Pancreas (tissue), 10 donors: ENCODE measurements around the gene ADGRE2. TPM values are rescaled to one million over a fixed set of nuclear protein-coding genes. Genes with fewer than 3 reads are reported as not detected.

ENCODE experiments used
- ATAC-seq, 4 donors: fragments of 200-7000 bp; cut with Tn5 transposase; one replicate each; pipeline versions ENCODE4 v1.8.0 to v1.9.1; 2020; ENCODE audit warnings: mild to moderate bottlenecking in 4 of 4, moderate library complexity in 4 of 4
- DNase-seq, 6 donors: peaks; one replicate each; pipeline ENCODE4 v3.0.0-alpha.2; 2020
- FAIRE-seq: peaks from 2 replicates; lab custom pipeline; 2012; peaks lifted over from hg19 to GRCh38; lab: Jason Lieb, UNC
- H3K27ac ChIP-seq, 4 donors: fragments of 200-600 bp; sonication (generic); 1 replicate in 3 of 4; 2 replicates in 1 of 4; pipeline versions ENCODE4 v1.5.0 to v1.8.0; 2020
- H3K27me3 ChIP-seq, 4 donors: fragments of 200-600 bp; one replicate each; pipeline ENCODE4 v1.8.0; 2021
- H3K36me3 ChIP-seq, 3 donors: fragments of 200-600 bp; sonication (generic) in 1 of 3; one replicate each; pipeline versions ENCODE4 v1.5.0 to v1.8.0; 2020 to 2021
- H3K4me1 ChIP-seq, 3 donors: fragments of 200-600 bp; one replicate each; pipeline ENCODE4 v1.8.0; 2021
- H3K4me3 ChIP-seq, 4 donors: fragments of 200-600 bp; sonication (generic) in 2 of 4; one replicate each; pipeline versions ENCODE4 v1.5.0 to v1.8.0; 2020 to 2021
- H3K9me3 ChIP-seq, 4 donors: fragments of 200-600 bp; one replicate each; pipeline ENCODE4 v1.8.0; 2021
- WGBS, 2 donors: extraction: QIAGEN DNeasy Blood & Tissue Kit; methylation state at CpG; one replicate each; pipeline ENCODE4 v1.1.7; 2013; 5-methylcytosine and 5-hydroxymethylcytosine counted together
- intact Hi-C, 3 donors: fragments of 100-400 bp; cut with DNase I; formaldehyde crosslinking; loops; one replicate each; pipeline versions ENCODE4 v1.11.1 to v1.14.2; 2022
- polyA plus RNA-seq, 2 donors: library from polyadenylated mRNA; stranded (reverse); fragments of 200-250 nt; gene quantifications; one replicate each; pipeline ENCODE4 v1.2.3, GENCODE V29; 2013
- total RNA-seq, 6 donors: library from RNA; stranded (reverse); fragmentation: NEBNext Ultra II Directional in 4 of 6; extraction: Animal tissue kit (Norgen Biotek cat#: 25700) in 4 of 6; gene quantifications; one replicate each; pipeline versions ENCODE4 v1.2.1 to v1.2.4, GENCODE V29; 2021 to 2023
- TF ChIP-seq, protein P1 (sequence below), 4 donors: fragments of 200-600 bp; sonication (generic) in 3 of 4; IDR thresholded peaks; one replicate each; pipeline versions ENCODE4 v1.5.0 to v1.8.0; 2021; ENCODE audit warnings: antibody characterized with exemption in 4 of 4
- donor health status: healthy with polysubstance abuse.
- donor health status: DM: no; HTN: no; CAD: no; lungs with moderate emphysema.
- donor health status: DM: no; HTN: no; CAD: no.
- donor health status: control.
- donor health status: control.
- donor health status: Bipolar disorder and iron deficiency.
- donor health status: DM: yes; HTN: yes; CAD: no.
- donor health status: DM: no; HTN: no; CAD: no.
- donor health status: DM: no; HTN: no; CAD: no.
- donor health status: DM: yes; HTN: yes; CAD: no.

Gene ADGRE2
- total and polyA plus RNA-seq, 8 donors = 0.31 to 4.5 (median 0.70) TPM

GRCh38 chr19:14715841-14716240 is 62.5 kb downstream of the ADGRE2 start:
- ATAC-seq (no peak), FAIRE-seq (no peak), DNase-seq (no peak)
- intact Hi-C loops = no loop called here
- TF ChIP-seq, protein P1, sequence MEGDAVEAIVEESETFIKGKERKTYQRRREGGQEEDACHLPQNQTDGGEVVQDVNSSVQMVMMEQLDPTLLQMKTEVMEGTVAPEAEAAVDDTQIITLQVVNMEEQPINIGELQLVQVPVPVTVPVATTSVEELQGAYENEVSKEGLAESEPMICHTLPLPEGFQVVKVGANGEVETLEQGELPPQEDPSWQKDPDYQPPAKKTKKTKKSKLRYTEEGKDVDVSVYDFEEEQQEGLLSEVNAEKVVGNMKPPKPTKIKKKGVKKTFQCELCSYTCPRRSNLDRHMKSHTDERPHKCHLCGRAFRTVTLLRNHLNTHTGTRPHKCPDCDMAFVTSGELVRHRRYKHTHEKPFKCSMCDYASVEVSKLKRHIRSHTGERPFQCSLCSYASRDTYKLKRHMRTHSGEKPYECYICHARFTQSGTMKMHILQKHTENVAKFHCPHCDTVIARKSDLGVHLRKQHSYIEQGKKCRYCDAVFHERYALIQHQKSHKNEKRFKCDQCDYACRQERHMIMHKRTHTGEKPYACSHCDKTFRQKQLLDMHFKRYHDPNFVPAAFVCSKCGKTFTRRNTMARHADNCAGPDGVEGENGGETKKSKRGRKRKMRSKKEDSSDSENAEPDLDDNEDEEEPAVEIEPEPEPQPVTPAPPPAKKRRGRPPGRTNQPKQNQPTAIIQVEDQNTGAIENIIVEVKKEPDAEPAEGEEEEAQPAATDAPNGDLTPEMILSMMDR (IDR thresholded peaks at IDR 0.05) = no peak
- Histone ChIP-seq H3K4me1 (no peaks in the 10 kb centered on the region), H3K27ac (no peak overlapping the region), H3K27me3 (no peaks in the 10 kb centered on the region), H3K4me3 (no peak overlapping the region), H3K9me3 (peaks cover 0 to 10% (median 4%) of the 10 kb centered on the region in 4 donors), H3K36me3 (peaks cover 10 to 52% (median 32%) of the 10 kb centered on the region in 3 donors)
- 95 to 96% methylated on average over 4 of the region's 4 CpGs for WGBS, 2 donors

GRCh38 chr19:14704450-14704849 is 73.9 kb downstream of the ADGRE2 start:
- WGBS, 2 donors = 93% methylated on average over 6 of the region's 6 CpGs

GRCh38 chr19:14703833-14704232 is 74.5 kb downstream of the ADGRE2 start:
- Histone ChIP-seq H3K9me3 (no peaks in the 10 kb centered on the region), H3K27ac (no peak overlapping the region), H3K4me3 (no peak overlapping the region), H3K4me1 (no peaks in the 10 kb centered on the region), H3K27me3 (no peaks in the 10 kb centered on the region), H3K36me3 (peaks cover 0 to 75% (median 48%) of the 10 kb centered on the region in 3 donors)
- intact Hi-C loops = no loop called here
- ATAC-seq = no peak
- 90 to 96% methylated on average over 6 of the region's 6 CpGs for WGBS, 2 donors
- no peak for DNase-seq
- TF ChIP-seq, protein P1 (IDR thresholded peaks at IDR 0.05) = no peak
- no peak for FAIRE-seq

More at GRCh38 chr19:14704450-14704849, 73.9 kb downstream of the ADGRE2 start:
- H3K36me3 ChIP-seq = peaks cover 0 to 76% (median 50%) of the 10 kb centered on the region in 3 donors
- FAIRE-seq (no peak), DNase-seq (no peak), ATAC-seq (no peak)
- intact Hi-C loops = no loop called here
- H3K4me3 ChIP-seq = no peak overlapping the region
- H3K27ac ChIP-seq = no peak overlapping the region
- no peaks in the 10 kb centered on the region for H3K9me3 ChIP-seq
- H3K27me3 ChIP-seq = no peaks in the 10 kb centered on the region
- H3K4me1 ChIP-seq = no peaks in the 10 kb centered on the region
- TF ChIP-seq, protein P1 (IDR thresholded peaks at IDR 0.05) = no peak

GRCh38 chr19:14700711-14701375 is 77.5 kb downstream of the ADGRE2 start:
- TF ChIP-seq, protein P1 (IDR thresholded peaks at IDR 0.05) = no peak

GRCh38 chr19:14699641-14700040 is 78.7 kb downstream of the ADGRE2 start:
- FAIRE-seq = no peak
- intact Hi-C loops = no loop called here
- Histone ChIP-seq H3K4me3 (no peak overlapping the region), H3K4me1 (no peaks in the 10 kb centered on the region), H3K9me3 (no peaks in the 10 kb centered on the region), H3K36me3 (peaks cover 0 to 65% (median 31%) of the 10 kb centered on the region in 3 donors), H3K27ac (no peak overlapping the region), H3K27me3 (no peaks in the 10 kb centered on the region)
- DNase-seq = no peak
- no peak for ATAC-seq
- TF ChIP-seq, protein P1 (IDR thresholded peaks at IDR 0.05) = no peak
- WGBS, 2 donors = 91 to 93% methylated on average over 8 of the region's 8 CpGs

More at GRCh38 chr19:14700711-14701375, 77.5 kb downstream of the ADGRE2 start:
- Histone ChIP-seq H3K27ac (no peak overlapping the region), H3K9me3 (no peaks in the 10 kb centered on the region), H3K36me3 (peaks cover 0 to 66% (median 37%) of the 10 kb centered on the region in 3 donors), H3K4me1 (no peaks in the 10 kb centered on the region), H3K4me3 (no peak overlapping the region), H3K27me3 (no peaks in the 10 kb centered on the region)
- DNase-seq (no peak), FAIRE-seq (no peak), ATAC-seq (no peak)
- intact Hi-C loops = no loop called here
- 91 to 95% methylated on average over 9 of the region's 9 CpGs for WGBS, 2 donors
